ENCODE results near the gene CDC42BPA.
"Not testable (repeated sequence)": the region's sequence is repeated elsewhere in the genome, so short reads cannot be mapped to it uniquely, and the experiment has no call there.

CDC42BPA gene

GRCh38 chr1:227112538-227112937 is 205.8 kb downstream of the CDC42BPA start:
- no peak for DNase-seq

DNA sequence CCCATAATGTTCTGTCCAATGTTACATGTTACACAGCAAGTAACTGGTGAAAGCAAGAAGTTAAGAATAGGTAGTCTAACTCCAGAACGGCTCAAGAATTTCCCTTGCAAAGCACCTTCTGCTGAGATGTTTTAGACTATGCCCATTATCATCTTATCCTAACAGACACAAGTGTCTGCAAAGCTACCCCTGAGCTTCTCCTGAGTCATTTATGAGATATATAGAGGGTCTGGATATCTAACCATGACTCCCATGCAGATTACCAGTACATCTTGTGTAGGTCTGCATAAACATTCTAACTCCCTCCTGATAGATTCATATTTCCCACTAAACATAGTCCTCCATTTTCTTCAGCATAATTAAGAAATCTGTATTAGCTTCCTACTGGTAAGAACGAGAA is 206.5 kb downstream of the CDC42BPA start:
- no peak for DNase-seq

GRCh38 chr1:227105291-227105690 is 213.0 kb downstream of the CDC42BPA start:
- not testable (repeated sequence) for DNase-seq

DNA sequence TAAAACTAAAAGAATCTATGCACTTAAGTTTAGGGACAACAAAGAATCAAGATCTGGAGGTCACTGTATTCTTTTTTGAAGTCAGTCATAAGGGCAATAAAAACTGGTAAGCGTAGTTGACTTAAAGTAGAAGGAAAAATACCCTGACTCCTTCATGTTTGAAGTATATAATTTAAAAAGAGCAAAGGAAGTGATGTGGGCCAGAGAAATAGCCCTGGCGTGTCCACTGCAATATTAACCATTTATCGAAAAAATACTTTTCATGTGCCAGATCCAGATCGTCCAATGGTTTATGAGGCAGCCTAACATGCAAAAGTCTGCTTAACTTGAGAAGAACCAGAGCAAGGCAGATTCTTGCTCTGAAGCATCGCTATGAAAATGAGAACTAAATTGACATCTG is 216.2 kb downstream of the CDC42BPA start:
- DNase-seq: no peak

DNA sequence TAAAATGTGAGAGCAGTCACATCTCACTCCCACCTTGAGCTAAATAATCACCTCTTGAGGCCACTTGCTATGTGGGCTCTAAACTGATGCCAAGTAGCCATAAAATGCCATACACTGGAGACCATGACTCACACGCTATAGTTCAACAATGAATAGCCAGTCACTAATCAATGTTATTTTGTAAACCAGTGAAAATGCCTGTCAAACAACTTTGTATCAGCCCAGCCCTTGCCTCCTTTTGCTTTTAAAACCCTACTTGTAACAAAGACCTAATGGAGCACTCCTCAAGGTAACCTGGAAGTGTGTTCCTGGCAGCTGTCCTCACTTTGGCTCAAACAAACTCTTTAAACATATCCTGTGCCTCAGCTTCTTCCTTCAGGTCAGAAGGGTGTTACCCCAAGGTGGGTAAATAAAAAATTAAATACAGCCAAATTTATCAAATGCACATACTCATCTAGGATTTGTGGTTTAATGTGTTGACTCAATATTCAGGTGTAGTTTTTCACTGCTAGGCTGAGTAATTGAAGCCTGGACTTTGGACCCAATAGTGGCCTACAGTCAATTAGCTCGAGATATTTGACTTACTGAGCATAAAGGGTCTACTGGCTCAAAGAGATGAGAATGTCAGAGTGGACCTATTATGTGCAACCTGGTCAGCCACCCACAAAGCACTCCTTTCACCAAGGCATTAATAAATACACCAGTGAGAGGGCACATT is 223.9 kb downstream of the CDC42BPA start:
- no peak for DNase-seq

GRCh38 chr1:227093309-227093708 is 225.0 kb downstream of the CDC42BPA start:
- DNase-seq: no peak

DNA sequence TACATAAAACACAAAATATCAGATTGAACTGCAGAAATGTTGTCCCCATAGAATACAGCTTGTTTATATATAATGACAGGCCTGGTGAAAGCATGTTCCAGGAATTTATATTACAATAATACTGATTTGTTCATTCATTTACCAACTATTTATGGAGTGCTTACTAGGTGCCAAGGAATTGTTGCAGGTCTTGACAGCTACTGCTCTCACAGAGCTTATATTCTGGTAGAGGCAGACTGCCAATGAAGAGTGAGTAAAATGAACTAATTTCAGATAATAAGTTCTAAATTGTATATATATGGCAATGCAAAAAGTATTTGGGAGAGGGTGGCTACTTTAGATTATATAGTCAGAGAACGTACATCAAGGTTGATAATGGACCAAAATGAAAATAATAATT is 226.2 kb downstream of the CDC42BPA start:
- DNase-seq: no peak

DNA sequence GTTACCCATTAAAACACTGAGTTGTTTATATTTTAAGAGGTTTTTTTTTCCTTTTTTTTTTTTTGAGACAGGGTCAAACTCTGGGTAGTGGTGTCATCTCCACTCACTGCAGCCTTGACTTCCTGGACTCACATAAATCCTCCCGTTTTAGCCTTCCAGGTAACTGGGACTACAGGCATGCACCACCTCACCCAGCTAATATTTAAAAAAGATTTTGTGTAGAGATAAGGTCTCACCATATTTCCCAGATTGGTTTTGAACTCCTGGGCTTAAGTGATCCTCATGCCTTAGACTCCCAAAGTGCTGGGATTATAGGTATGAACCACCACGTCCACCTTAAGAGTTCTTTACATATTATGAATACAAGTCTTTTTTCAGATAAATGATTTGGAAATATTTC is 231.7 kb downstream of the CDC42BPA start:
- DNase-seq: no peak

DNA sequence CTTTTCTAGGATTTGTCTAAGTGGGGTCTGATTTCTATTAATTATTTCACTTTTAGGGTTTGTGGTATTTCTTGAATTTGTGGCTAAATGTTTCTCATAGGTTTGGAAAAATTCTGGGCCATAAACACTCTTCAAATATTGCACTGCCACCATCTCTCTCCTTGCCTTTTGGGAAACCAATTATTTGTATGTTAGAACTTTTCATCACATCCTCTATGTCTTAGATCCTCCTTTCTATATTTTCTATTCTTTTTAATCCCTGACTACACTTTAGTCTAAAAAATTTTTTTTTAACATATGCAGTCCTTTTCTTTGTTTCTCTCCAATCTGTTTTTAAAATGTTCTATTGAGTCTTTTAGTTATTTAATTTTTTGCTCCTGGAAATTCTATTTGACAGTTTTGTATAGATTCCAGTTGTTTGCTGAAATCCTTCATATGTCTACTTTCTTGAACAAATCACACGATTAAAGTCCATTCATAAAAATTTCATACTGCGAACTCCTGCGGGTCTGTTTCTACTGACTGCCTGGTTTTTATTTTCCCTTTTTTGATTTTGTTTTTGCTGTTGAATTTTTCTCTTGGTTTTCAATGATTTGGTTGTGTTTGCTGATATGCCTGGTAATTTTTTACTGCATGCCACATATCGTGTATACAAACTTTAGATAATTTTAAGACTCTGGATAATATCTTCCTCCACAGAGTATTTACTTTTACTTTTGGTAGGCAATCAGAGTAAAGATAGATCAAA is 235.1 kb downstream of the CDC42BPA start:
- DNase-seq: no peak

DNA sequence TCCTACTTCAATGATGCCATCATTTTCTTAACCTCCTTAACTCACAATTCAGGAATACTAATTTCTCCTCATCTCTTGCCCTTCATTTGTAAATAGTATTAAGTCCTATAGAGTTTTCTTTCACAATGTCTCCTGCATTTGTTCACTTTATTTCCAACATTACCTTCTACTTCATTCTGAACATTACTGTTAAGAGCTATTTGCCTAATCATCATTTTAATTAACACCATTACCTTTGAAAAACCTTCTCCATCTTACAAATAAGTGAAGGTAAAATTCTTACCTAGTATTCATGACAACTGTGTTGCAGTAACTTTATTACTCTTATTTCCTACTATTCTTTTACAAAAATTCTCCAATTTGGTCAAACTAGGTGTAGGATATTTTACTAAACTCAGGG is 240.5 kb downstream of the CDC42BPA start:
- no peak for DNase-seq

DNA sequence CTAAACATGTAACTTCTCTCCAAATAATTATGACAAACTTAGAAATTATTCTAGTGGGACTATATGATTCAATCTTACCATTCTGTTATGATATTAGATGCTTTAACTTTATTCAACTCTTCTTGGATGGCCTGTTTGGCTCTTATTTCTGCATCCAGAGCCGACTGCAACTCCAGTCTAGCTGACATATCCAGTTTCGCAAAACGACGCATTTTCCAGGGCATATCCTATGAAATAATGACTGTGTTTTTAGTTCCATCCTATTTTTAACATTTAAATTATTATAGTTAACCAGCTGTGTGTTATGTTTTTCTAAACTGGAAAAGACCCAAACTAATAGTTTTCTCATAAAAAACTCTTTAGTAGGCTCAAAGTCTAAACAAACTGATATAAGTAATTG is 244.5 kb downstream of the CDC42BPA start:
- no peak for DNase-seq

DNA sequence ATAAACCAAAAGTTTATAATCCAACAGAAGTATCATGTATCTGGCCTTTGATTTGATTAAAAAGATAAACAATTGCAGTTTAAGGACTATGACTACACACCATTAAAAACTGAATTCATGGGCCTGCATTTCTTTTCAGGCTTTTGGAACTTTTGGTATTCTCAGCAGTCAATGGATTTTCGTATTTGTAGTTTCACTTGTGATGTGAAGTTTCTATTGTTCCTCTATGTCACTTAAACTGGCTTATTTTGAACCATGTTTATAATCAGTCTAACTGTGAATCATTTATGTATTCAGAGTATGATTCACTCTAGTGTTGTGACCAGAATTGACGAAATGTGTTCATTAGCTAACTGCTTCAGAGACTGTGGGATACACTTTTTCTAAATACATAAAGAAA is 245.3 kb downstream of the CDC42BPA start:
- DNase-seq: peak; percentile 1

- no peak for DNase-seq
Observed at GRCh38 chr1:227071895-227072587, 246.3 kb downstream of the CDC42BPA start.

GRCh38 chr1:227070638-227071285 is 247.5 kb downstream of the CDC42BPA start:
- DNase-seq: no peak

DNA sequence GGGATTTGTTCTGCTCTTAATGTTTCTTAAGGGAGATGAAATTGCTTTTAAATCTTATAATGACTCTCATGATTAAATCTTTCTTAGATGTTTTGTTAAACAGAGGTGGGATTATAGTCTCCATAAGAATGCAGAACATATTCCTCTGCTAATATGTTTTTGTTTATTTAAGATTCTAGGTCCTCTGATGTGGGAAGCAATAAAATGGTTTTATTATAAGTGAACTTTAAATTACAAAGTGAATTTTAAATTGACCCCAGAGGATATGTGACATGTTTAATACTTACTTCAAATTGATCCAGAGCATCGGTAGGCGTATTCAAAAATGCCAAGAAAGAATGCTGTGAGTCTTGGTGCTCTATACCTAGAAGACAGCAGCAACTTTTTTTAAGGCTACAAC is 248.8 kb downstream of the CDC42BPA start:
- no peak for DNase-seq

- no peak for DNase-seq
Observed at GRCh38 chr1:227068883-227069282, 249.4 kb downstream of the CDC42BPA start.

DNA sequence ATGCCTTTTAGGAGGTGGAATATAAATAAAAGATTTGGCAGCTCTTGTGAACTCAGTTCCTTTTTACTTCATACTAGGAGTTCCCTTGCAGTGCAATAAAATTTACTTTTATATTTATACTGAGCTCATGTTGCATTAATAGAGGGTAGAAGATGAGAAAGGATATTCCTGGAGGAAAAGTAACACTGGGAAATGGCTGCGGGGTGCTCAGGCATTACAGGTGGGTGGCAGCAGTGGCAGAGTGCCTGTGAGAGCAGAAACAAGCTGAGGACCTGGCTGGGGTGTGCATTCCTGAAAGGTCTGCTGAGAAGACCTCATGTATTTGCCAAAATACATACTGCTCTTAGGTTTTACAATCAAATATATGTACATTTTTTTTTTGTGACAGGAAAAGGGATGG is 251.3 kb downstream of the CDC42BPA start:
- no peak for DNase-seq

DNA sequence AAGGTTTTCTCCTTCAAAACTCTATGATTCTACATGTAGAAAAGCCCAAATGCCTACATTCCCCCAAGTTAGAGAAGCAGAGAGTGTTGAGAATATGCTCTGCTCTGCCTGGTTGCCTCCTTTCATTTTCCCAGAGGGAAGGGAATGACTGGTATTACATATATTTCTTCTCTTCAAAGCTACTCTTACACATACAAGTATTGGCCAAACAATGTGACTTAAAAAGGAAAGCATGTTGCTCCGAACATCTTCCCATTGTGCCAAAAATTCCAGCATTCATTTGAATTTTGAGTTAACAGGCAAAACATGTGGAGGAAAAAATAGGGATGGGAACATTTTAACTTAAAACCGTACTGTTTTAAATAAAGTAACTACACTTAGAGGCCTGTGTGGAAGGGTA is 253.0 kb downstream of the CDC42BPA start:
- DNase-seq: no peak

DNA sequence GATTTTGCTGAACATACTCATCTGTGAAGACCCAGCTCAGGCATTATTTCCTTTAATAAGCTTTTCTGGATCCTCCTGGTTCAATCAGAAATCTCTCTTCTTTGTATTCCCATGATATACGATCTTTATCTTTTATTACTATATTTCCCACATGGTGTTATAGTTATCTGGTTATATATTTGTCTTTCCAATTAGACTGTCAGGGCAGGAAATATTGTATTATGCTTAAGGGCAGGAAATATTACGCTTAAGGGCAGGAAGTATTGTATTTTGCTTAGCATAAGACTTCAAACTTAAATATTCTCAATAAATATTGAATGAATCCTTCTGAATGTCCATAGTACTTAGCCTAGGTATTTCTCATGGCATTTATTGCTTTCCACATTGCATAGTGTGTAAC is 256.0 kb downstream of the CDC42BPA start:
- no peak for DNase-seq

- DNase-seq: no peak
Observed at GRCh38 chr1:227059076-227059475, 259.2 kb downstream of the CDC42BPA start.

DNA sequence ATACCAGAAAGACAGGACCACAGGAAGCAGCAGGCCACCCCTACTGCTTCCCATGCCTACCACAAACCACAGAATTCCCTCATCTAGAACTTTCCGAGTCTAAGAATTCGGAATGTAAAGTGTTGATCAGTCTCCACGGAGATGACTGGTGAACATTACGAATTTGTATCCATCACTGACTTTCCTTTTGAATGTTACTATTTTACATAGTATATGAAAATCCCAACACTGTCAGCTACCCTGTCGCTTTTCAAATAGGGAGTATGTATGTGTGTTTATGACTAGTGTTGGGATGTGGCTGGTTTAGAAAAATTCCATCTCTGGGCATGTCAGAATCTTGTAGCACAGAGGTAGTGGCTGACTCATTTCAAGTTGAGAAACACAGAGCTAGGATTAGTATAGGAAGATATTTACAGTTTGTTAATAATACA is 260.0 kb downstream of the CDC42BPA start:
- no peak for DNase-seq

- no peak for DNase-seq
Observed at GRCh38 chr1:227049253-227049652, 269.0 kb downstream of the CDC42BPA start.

DNA sequence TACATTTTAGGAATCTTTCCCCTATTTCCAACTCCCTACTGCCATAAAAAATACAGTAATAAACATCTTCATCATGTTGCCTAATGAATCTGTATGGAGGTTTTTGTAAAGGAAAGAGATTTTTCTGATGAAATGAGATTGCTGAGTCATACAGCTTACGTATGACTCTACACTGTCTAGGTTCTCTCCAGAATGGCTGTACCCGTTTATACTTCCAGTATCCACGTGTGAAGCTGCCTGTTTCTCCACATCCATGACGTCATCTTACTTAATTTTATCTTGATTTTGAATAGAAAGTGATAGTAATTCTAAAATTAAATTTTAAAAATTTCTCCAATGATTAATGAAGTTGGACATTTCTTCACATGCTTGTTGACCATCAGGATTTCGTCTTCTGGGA is 274.5 kb downstream of the CDC42BPA start:
- peak; percentile 68 for DNase-seq
